GM12864 (cell line): Measurements from ENCODE around the gene PLAU.

Source experiments
- DNase-seq: peaks from one replicate; pipeline ENCODE4 v3.0.0-alpha.2; 2011; ENCODE audit warnings: low read depth
- H3K4me3 ChIP-seq: 2 replicates; pipeline ENCODE4 v1.5.1; 2011; ENCODE audit warnings: mild to moderate bottlenecking, low read depth, low read length, control low read depth
- CTCF ChIP-seq: IDR thresholded peaks from 2 replicates; pipeline ENCODE4 v1.5.1; 2011; ENCODE audit warnings: low read depth, mild to moderate bottlenecking, moderate library complexity, low read length, control low read depth, inconsistent platforms; ENCODE audit errors: missing control alignments

The PLAU gene

GRCh38 chr10:73910764-73911552 lies at the start of gene PLAU:
PLAU (plus strand) TSS chr10:73911132; CDS start chr10:73911556, 424 bp downstream.
- no peak for DNase-seq
- TF ChIP-seq CTCF: no peak
- H3K4me3 ChIP-seq: peak within 1 kb of the TSS; percentile 47

- DNase-seq: no peak
- no peak overlapping the region for H3K4me3 ChIP-seq
- no peak for TF ChIP-seq CTCF
Observed at GRCh38 chr10:73862011-73862410, 48.9 kb upstream of the PLAU start.

- DNase-seq: no peak
- no peak overlapping the region for H3K4me3 ChIP-seq
- TF ChIP-seq CTCF: no peak
Observed at GRCh38 chr10:73863039-73863817, 47.7 kb upstream of the PLAU start.

- TF ChIP-seq CTCF: no peak
- H3K4me3 ChIP-seq: no peak overlapping the region
- no peak for DNase-seq
Observed at GRCh38 chr10:73864229-73864628, 46.7 kb upstream of the PLAU start.

- no peak for TF ChIP-seq CTCF
- H3K4me3 ChIP-seq: peak overlapping the region; percentile 19; the same call in 1 of the 2 replicates
- DNase-seq: no peak
Observed at GRCh38 chr10:73865107-73865458, 45.8 kb upstream of the PLAU start.

GRCh38 chr10:73865459-73866442 lies 45.2 kb upstream of the PLAU start:
- H3K4me3 ChIP-seq: peak overlapping the region; percentile 19; the same call in 1 of the 2 replicates
- TF ChIP-seq CTCF: no peak
- peak; percentile 58 for DNase-seq
